Measurements from ENCODE around the gene TMEM234.

Gene TMEM234

DNA sequence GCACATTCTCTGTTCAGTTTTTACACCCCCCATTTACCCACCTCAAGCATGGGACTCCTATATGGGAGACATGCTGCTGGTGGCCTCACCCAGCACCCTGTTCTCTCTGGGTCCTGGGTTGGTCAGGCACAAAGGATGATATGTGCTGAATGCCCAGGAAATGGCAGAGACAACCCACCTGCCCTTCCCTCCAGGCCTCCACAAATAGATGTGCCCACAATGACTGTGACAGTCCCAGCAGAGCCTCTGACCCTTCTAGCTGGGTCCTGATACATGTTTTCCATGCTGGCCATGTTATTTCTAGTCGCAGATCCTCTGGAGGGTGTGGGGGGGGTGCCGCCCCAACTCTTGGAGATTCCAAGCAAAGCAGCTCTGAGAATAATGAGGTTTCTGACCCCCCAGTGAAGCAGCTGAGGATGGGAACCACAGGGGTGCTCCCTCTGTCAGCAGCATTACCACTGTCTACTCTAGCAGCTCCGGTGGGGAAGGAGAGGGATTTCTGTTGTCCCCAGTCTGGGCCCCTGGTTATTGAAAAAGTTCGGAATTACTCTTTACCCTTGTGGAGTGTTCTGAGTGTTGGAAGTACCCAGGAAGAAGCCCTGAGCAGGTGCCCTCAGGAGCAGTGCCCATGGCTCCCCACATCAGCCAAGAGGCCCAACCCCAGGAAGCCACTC is 23.0 kb downstream of the TMEM234 start:
- no peak for DNase-seq

DNA sequence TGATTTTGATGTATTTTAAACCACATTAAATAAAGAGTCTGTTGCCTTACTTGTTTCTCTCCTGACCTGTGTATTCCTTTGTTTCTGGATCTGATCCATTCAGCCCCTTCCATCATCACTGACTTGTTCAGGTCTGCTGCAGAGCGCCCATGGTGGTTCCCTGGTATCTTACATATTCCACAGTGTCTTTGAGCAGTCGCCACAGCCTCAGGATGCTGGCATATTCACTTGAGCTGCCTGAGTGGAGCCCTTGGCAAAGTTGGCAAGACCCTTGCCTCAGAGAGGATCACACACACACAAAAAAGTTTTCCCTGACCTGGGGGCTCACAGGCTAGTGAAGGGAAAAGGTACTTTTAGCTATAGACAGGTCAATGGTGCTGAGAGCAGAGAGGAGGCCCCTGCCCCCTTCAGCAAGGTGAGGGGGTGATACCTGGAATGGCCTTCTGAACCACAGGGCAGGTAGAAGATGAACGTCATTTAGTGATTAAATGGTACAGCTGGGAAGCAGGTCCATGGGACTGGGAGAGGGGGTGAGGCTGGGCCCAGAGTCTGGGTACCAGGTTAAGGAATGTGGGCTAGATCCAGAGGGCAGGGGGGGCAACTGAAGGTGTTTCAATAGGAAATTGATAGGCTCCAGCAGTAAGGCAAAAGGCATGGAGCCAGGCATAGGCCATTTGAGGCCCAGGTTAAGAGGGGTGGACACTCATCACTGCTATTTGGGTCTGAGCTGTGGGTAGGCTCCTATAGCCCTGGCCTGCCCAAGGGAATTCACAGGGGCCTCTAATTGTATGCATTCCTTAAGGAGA is 23.7 kb downstream of the TMEM234 start:
- DNase-seq: no peak

GRCh38 chr1:32197837-32198236 is 24.3 kb downstream of the TMEM234 start:
- no peak for DNase-seq

DNA sequence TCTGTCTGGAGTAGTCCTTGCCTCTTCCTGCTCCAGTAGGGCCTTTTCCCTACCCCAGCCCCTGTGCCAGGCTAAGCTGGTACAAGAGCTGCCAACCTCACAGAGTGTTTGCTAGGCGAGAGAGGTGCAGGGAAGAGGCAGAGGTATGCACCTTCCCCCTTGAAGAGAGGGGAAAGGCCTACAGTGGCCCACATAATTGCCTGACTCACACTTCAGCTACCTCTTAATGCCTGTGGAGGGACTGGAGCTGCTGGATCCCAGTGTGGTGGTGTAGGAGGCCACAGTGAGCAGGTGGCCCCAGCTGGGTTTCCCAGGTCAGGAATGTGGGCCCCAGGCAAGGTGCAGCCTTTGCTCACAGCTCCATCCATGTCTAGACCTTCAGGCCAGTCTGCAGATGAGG is 25.1 kb downstream of the TMEM234 start:
- no peak for DNase-seq

DNA sequence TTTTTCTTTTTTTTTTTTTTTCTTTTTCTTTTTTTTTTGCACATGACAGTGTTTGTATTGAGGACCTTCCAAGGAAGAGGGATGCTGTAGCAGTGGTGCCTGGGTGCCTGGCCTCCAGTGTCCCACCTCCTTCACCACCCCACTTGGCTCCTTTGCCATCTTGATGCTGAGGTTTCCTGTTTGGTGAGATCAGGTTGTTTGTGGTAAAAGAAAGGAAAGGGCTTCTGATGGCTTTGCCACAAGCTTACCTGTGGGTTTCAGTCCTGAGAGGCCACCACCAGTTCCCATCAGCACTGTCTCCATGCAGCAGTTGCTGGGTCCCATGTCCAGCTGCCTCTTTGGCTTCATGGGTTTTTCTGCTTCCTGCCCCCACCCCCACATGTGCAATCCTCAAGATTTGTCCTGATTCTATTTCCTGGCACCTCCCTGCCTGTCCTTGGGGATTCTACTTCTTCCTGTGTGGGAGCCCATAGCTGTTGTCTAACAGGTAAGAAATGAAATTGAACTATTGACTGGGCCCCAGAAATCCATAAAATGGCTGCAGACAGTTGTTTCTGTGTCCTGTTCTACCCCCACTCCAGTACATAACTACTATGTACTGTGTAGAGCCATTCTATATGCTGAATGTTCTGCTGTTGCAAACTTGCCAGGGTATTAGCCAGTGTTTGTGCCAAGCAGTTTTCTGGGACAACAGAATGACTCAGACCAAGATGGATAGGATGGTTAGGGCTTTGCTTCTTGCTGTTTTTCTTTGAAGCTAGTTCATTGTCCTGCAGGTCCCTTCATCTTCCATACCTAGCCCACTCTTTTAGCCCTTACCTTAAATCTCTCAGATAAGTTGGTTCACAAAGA is 26.0 kb downstream of the TMEM234 start:
- DNase-seq: no peak

DNA sequence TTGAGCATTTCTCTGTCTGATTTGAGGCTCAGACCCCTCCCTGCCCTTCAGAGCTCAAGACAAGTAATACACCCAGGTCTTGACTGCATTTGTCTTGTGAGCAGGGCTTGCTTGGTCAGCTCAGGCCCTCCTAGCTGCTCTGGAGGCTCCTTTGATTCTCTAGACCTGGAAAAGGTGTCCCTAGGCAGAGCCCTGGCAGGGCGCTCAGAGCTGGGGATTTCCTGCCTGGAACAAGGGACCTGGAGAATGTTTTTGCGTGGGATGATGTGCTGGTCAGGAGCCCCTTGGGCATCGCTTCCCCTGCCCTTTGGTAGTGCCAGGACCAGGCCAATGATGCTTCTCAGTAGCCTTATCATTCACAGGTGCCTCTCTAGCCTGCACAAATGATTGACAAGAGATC is 26.6 kb downstream of the TMEM234 start:
- DNase-seq: no peak

GRCh38 chr1:32194984-32195383 is 27.2 kb downstream of the TMEM234 start:
- no peak for DNase-seq

GRCh38 chr1:32192220-32192948 is 29.8 kb downstream of the TMEM234 start:
- DNase-seq: no peak

GRCh38 chr1:32187850-32188249 is 34.3 kb downstream of the TMEM234 start:
- DNase-seq: no peak

- no peak for DNase-seq
These were observed 35.7 kb downstream of the TMEM234 start for GRCh38 chr1:32186491-32186890.

DNA sequence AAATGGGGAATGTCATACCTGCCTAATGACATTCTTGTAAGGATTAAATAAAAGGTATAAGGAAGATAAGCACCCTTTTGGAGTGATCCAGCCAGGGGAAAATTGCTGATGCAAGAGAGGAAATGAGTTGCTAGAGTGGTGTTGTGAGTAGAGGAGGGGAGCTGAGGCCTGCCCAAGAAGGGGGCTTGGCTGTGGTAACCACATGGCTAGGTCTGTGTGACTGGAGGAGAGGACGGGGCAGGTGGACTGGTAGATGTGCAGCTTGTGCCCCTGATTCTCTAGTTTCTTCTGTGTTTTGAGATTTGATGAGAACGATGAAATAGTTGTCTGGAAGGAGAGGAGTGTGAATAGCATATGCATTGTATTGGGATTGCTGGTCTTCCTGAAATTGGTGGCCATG is 36.1 kb downstream of the TMEM234 start:
- DNase-seq: no peak

DNA sequence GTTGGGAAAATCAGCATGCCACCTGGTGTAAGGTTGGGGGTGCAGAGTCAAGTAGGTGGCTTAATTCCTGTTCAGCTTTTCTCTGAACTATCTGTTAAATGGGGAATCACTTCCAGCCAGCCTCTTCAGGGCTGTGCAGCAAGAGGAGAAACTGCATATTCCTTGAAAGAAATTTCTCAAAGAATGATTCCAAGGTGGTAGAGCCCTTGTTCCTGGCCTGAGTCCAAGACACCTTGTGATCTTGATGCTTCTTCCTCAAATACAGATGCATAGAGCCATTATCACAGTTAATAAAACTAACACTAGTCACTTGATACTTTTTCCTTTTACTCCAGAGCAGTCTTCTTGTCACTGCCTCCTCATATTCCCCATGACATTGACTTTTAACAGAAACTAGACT is 37.5 kb downstream of the TMEM234 start:
- no peak for DNase-seq

GRCh38 chr1:32182060-32182459 is 40.1 kb downstream of the TMEM234 start:
- DNase-seq: no peak

GRCh38 chr1:32181563-32181962 is 40.6 kb downstream of the TMEM234 start:
- DNase-seq: no peak

- DNase-seq: no peak
These were observed 41.1 kb downstream of the TMEM234 start for GRCh38 chr1:32181065-32181464.

DNA sequence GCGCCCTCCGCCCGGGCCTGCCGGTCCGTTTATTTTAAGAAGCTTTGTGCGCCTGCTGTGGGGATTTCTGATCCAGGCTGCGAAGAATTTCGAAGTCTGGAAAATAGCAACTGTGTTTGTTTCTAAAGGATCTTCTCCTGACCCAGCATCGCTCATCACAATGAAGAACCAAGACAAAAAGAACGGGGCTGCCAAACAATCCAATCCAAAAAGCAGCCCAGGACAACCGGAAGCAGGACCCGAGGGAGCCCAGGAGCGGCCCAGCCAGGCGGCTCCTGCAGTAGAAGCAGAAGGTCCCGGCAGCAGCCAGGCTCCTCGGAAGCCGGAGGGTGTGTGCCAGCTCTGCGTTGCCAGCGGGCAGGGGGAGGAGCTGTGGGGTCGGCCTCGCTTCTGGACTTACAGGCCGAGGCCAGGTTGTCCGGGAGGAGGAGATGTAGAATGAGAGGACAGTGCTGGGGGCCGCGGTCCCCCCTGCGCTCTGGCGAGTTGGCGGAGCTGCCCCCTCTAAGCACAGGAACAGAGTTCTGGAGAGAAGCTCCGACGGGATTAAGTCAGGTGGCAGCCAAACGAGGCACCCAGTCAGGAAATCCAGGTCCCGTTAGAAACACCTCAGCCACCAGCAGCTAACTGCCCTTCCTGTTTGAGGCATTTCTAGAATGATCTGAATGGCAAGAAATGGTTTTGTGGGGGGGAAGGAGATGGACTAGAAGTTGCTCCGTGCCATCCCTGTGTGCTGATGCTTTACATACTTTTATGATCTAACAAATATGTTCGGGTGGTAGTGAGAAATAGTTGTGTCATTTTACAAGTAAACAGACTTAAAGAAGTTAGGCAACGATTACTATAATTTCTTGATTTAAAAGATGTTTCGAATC is 41.7 kb downstream of the TMEM234 start:
- DNase-seq: peak; percentile 44

DNA sequence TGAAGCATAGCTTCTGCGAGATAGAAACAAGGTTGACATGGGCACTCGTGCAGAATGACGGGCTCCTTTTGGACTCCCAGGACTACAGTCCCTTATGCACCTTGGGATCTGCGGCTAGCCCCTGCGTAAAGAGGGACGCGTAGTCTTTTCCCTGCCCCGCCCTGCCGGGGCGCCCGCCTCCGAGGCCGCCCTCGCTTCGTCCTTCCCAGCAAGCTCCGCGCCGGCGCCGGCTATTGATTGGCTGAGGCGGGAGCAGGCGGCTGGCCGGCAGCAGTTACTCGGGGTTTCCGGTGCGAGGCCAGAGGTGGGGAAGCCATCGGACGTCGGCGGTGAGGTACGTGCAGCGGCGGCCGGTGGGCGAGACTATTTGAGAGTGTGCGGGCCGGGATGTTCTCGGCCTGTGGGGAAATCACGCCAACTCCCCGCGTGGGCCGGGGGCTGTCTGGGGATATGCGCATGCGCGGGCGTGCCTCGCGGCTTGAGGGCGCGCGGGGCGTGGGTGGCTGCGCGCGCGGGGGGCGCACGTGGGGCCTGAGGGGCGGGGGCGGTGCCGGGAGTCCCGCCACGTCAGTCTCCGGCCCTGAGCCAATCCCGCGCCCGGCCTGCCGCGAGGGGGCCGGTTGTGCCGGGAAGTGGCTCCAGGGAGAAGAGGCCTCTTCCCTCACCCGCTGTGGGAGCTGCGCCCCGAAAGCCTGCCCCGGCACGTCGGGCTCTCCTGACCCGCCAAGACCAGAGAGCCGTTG is 42.5 kb downstream of the TMEM234 start, which contains the start of gene TXLNA:
TXLNA (plus strand) TSS at position 233 of the 743 bp plus-strand sequence. CDS start 671 bp downstream, outside the sequence.
- DNase-seq: peak; percentile 94

GRCh38 chr1:32179193-32179442 is 43.0 kb downstream of the TMEM234 start:
- no peak for DNase-seq

GRCh38 chr1:32178380-32179192 is 43.6 kb downstream of the TMEM234 start:
- no peak for DNase-seq

DNA sequence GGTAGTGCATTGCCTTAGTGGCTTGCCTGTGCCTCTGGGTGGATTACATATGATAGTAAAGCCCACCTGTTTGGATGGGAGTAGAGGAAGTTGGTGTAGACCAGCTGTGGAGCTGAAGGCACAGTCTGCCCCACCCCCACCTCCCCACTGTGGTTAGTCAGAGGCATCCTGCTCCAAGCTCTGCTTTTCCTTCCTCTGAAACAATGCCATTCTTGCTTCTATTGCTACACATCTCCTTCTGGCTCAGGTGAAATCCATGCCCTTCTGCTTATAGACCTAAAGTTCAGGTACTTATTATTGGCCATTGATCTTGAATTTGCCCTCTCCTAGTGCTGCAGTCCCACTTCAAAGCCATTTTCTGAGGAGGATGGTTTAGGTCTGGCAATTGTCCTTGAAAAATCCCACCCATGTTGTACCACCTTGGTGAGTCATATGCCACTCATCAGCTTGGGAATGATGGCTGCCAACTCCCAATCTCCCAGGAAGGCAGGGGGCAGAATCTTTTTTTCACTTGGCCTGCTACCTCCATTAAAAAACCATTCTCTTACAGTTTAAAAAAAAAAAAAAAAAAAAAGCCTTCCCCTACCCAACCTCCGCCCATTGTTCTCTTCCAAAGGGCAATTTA is 49.4 kb downstream of the TMEM234 start:
- DNase-seq: no peak

Data from DMS79 treated with DMSO at 0.1 percent for 48 hours (cell line).